Activated CD4-positive, alpha-beta T cell treated with anti-CD3 and anti-CD28 coated beads, Interleukin-2, Interleukin-6, amounts not matched to agents 100 ng/mL and 50 ng/mL, durations not matched to agents 16 hours and 8 hours (primary cell): ENCODE measurements around the gene DCAF10.
A peak's percentile ranks its signal among the peaks of the same experiment; 100 is the strongest.

Source experiments
- DNase-seq: peaks from one replicate; pipeline ENCODE4 v3.0.0-alpha.2; 2020

Gene DCAF10

DNA sequence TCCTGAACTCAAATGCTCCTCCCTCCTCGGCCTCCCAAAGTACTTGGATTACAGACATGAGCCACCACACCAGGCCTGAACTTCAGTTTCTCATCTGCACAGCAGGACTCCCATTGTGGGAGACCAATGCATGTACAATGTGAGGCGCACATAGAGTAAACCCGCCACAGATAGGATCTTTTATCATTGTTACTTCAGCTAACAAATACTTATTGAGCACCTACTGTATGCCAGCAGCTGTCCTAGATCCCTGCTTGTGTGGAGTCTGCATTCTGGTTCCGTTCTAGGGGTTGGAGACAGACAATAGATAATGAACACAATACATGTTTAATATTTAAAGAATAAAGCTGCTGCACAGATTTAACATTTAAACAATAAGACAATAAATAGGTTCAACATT lies 109.7 kb downstream of the DCAF10 start:
- no peak for DNase-seq

DNA sequence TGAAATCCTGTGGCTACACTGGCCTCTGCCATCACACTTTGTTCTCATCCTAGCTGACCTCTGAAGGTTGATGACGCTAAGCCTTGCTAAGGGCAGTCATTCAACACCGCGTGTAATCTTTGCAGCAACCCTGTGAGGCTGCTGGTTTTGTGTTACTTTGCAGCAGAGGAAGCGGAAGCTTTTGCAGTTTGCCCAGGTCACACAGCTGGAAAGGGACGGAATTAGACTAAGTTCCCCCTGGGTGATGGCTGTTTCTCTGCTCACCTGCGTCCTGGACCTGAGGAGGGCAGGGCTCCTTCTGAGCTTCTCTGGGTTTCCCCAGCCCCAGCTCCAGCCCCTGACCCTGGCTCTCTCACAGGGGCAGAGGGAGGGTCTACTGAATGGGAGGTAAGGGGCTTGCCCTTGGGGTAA lies 110.7 kb downstream of the DCAF10 start:
- no peak for DNase-seq

DNA sequence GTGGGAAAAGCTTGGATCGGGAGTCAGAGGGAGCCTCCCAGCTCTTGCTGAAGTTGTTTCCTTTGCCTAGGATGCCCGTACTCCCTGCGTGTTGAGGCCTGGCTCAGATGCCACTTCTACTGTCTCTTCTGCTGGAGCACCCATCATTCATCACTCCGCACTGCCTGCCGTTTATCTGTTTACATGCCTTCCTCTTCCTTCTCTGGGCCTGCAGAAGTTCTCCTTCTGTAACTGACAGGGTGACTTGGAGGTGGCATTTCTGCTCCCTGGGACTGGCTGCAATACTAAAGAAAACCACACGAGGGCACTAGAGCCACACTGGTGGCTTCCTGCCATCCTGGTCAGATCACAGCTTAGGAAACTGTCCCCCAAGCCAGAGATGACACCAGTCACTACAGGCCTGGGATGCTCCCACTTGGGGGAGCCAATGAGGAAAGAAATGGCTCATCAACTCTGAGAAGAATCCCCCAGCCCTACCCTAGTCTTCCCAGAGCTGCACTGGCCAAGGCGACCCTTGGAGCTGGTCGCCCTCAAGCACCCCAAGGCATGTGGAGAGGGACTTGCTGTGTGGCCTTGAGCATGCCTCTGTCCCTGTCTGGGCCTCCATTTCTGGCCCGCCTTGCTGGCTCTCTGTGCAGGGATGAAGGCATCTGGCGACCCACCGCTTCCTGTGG lies 113.0 kb downstream of the DCAF10 start:
- peak; percentile 90 for DNase-seq

GRCh38 chr9:37914154-37914551 lies 113.6 kb downstream of the DCAF10 start:
- DNase-seq = no peak

DNA sequence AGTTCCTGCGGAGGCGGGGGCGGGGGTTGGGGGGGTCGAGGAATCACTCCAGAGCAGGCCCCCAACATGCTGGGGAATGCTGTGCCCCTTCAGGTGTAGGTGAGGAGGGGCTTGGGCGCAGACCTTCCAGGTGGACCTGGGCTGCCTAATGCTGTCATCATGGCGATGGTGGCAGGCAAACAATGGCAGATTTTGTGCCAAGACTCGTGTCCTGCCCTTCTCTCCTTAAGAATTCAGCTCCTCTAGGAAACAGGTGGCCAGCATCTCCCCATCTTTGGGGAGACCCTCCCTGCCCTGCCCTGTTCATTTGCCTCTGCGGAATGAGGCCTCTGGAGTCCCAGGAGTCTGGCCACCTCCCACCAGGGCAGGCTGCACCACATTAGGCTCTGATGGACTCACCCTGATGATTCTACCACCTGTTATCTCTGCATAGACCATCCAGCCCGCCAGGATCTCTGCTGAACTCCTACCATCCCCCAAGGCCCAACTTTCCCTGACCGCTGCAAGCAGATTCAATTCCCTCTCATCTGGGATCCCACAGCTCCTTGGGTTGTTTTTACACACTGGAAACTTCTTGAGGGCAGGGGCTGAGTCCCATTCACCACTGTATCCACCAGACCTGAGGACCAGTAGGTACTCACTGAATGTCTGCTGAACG lies 114.2 kb downstream of the DCAF10 start:
- no peak for DNase-seq

DNA sequence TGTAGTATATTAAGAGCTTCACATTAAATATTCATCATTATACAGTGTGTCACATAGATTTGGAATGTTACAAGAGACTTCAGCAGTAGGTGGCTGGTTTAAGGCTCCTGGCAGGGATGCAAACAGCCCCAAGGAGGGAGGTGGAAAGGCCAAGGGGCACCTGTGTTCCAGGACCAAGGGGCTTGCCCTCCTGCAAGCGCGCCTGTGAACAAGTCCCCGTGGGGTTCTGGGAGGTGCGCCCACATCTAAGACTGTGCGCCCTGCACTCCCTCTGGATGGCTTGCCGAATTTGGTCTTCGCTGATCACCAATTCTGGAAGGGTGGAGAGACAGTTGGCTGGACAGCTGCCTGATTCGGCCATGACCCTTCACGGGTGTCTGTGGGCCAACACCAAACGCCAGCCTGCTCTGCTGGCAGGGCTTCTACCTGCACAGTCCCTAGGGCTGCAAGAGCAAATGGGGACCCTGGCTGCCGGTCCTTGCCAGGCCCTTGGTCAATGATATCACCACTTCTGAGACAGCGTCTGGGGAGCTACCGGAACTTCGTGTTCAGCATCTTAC lies 115.4 kb downstream of the DCAF10 start:
- no peak for DNase-seq

- DNase-seq = no peak
These were observed 116.1 kb downstream of the DCAF10 start for GRCh38 chr9:37916471-37917312.
